Astrocyte (in vitro differentiated cells and primary cell): ENCODE results near the gene PGM2. TPM values are rescaled to one million over a fixed set of nuclear protein-coding genes. Genes with fewer than 3 reads are reported as not detected.

ENCODE experiments used
- DNase-seq: peaks from one replicate; pipeline ENCODE4 v3.0.0-alpha.2; 2010; ENCODE audit warnings: low read depth
- FAIRE-seq: peaks from 2 replicates; lab custom pipeline; 2011; peaks lifted over from hg19 to GRCh38; lab: Jason Lieb, UNC
- H2AFZ ChIP-seq: 2 replicates; pipeline ENCODE4 v1.6.0; 2012; ENCODE audit warnings: low read depth, low read length, inconsistent platforms
- H3K27ac ChIP-seq: 2 replicates; pipeline ENCODE4 v1.5.1; 2011; ENCODE audit warnings: low read depth, low read length, inconsistent platforms
- H3K27me3 ChIP-seq: 2 replicates; pipeline ENCODE4 v1.6.0; 2011; ENCODE audit warnings: low read length, inconsistent platforms; ENCODE audit not compliant: insufficient read depth
- H3K36me3 ChIP-seq: 2 replicates; pipeline ENCODE4 v1.5.1; 2011; ENCODE audit warnings: low read length, inconsistent platforms; ENCODE audit not compliant: insufficient read depth
- H3K4me1 ChIP-seq: 2 replicates; pipeline ENCODE4 v1.5.1; 2011; ENCODE audit warnings: low read length, inconsistent platforms; ENCODE audit not compliant: insufficient read depth
- H3K4me2 ChIP-seq: 2 replicates; pipeline ENCODE4 v1.6.0; 2012; ENCODE audit warnings: low read length, inconsistent platforms
- H3K4me3 ChIP-seq: 2 replicates; pipeline ENCODE4 v1.5.1; 2011; ENCODE audit warnings: low read depth, mild to moderate bottlenecking, low read length, inconsistent platforms; ENCODE audit not compliant: insufficient read depth
- H3K79me2 ChIP-seq: 2 replicates; pipeline ENCODE4 v1.6.0; 2012; ENCODE audit warnings: mild to moderate bottlenecking, low read length, inconsistent platforms; ENCODE audit not compliant: insufficient read depth
- H3K9ac ChIP-seq: 2 replicates; pipeline ENCODE4 v1.6.0; 2012; ENCODE audit warnings: mild to moderate bottlenecking, low read length, inconsistent platforms
- H3K9me3 ChIP-seq: 2 replicates; pipeline ENCODE4 v1.5.1; 2012; ENCODE audit warnings: low read depth, mild to moderate bottlenecking, low read length, inconsistent platforms; ENCODE audit not compliant: insufficient read depth
- H4K20me1 ChIP-seq: 2 replicates; pipeline ENCODE4 v1.6.0; 2012; ENCODE audit warnings: low read length, inconsistent platforms; ENCODE audit not compliant: insufficient read depth
- H3K27ac Mint-ChIP-seq: one replicate; pipeline ENCODE4 v1.8.0; 2021; ENCODE audit warnings: mild to moderate bottlenecking, mixed read lengths; ENCODE audit not compliant: unreplicated experiment
- H3K27me3 Mint-ChIP-seq: one replicate; pipeline ENCODE4 v1.8.0; 2021; ENCODE audit warnings: low read depth, mixed read lengths; ENCODE audit not compliant: unreplicated experiment
- H3K36me3 Mint-ChIP-seq: one replicate; pipeline ENCODE4 v1.8.0; 2021; ENCODE audit warnings: low read depth, mixed read lengths; ENCODE audit not compliant: unreplicated experiment
- H3K4me1 Mint-ChIP-seq: one replicate; pipeline ENCODE4 v1.8.0; 2021; ENCODE audit warnings: low read depth, mixed read lengths; ENCODE audit not compliant: unreplicated experiment
- H3K4me3 Mint-ChIP-seq: one replicate; pipeline ENCODE4 v1.8.0; 2021; ENCODE audit warnings: mild to moderate bottlenecking, moderate library complexity, mixed read lengths; ENCODE audit not compliant: unreplicated experiment
- H3K9me3 Mint-ChIP-seq: one replicate; pipeline ENCODE4 v1.8.0; 2021; ENCODE audit warnings: mild to moderate bottlenecking, mixed read lengths; ENCODE audit not compliant: unreplicated experiment
- CTCF ChIP-seq: IDR thresholded peaks from 2 replicates; pipeline ENCODE4 v1.5.1; 2011; ENCODE audit warnings: low read depth, mild to moderate bottlenecking, inconsistent platforms, low read length, moderate library complexity; ENCODE audit not compliant: insufficient read depth
- EZH2 ChIP-seq: IDR thresholded peaks from 2 replicates; pipeline ENCODE4 v1.6.1; 2012; ENCODE audit warnings: mild to moderate bottlenecking, low read length, inconsistent platforms; ENCODE audit not compliant: insufficient read depth
- total RNA-seq: library from RNA; stranded (reverse); gene quantifications from 2 replicates; pipeline ENCODE4 v1.2.1, GENCODE V29; 2021

PGM2 gene
- total RNA-seq, 1 donor from 2014 or later, result 24.4 TPM

GRCh38 chr4:37858872-37859271 is 32.4 kb downstream of the PGM2 start:
- H2AFZ ChIP-seq, result no peak overlapping the region
- DNase-seq, result no peak
- Mint-ChIP-seq H3K9me3 (no peaks in the 10 kb centered on the region), H3K36me3 (peaks cover 2% of the 10 kb centered on the region), H3K27me3 (no peaks in the 10 kb centered on the region), H3K4me1 (no peaks in the 10 kb centered on the region), H3K4me3 (no peak overlapping the region), H3K27ac (no peak overlapping the region)
- no peak for FAIRE-seq
- no peak overlapping the region for H3K27ac ChIP-seq
- no peaks in the 10 kb centered on the region for H3K4me1 ChIP-seq
- no peaks in the 10 kb centered on the region for H3K27me3 ChIP-seq
- no peak overlapping the region for H3K4me2 ChIP-seq
- H3K9ac ChIP-seq, result no peak overlapping the region
- H4K20me1 ChIP-seq, result no peaks in the 10 kb centered on the region
- no peaks in the 10 kb centered on the region for H3K79me2 ChIP-seq
- peaks cover 17% of the 10 kb centered on the region for H3K36me3 ChIP-seq
- TF ChIP-seq CTCF, result no peak
- no peak for TF ChIP-seq EZH2
- no peak overlapping the region for H3K4me3 ChIP-seq
- no peaks in the 10 kb centered on the region for H3K9me3 ChIP-seq

- Histone ChIP-seq H2AFZ (no peak overlapping the region), H3K27ac (no peak overlapping the region), H3K4me2 (no peak overlapping the region), H3K9ac (no peak overlapping the region), H3K9me3 (no peaks in the 10 kb centered on the region), H3K79me2 (no peaks in the 10 kb centered on the region), H3K36me3 (peaks cover 17% of the 10 kb centered on the region), H3K4me1 (peaks cover 3% of the 10 kb centered on the region), H3K4me3 (no peak overlapping the region), H3K27me3 (no peaks in the 10 kb centered on the region), H4K20me1 (no peaks in the 10 kb centered on the region)
- peaks cover 2% of the 10 kb centered on the region for H3K36me3 Mint-ChIP-seq
- TF ChIP-seq EZH2 (no peak), CTCF (no peak)
- no peak overlapping the region for H3K27ac Mint-ChIP-seq
- no peaks in the 10 kb centered on the region for H3K9me3 Mint-ChIP-seq
- FAIRE-seq, result no peak
- H3K4me1 Mint-ChIP-seq, result peaks cover 2% of the 10 kb centered on the region
- H3K4me3 Mint-ChIP-seq, result no peak overlapping the region
- H3K27me3 Mint-ChIP-seq, result no peaks in the 10 kb centered on the region
- no peak for DNase-seq
Measured at GRCh38 chr4:37860266-37860665, 33.8 kb downstream of the PGM2 start.

GRCh38 chr4:37862961-37863360 is 36.5 kb downstream of the PGM2 start:
- H3K4me1 Mint-ChIP-seq, result peaks cover 6% of the 10 kb centered on the region
- Histone ChIP-seq H3K27me3 (no peaks in the 10 kb centered on the region), H3K27ac (no peak overlapping the region), H3K9ac (no peak overlapping the region), H2AFZ (no peak overlapping the region), H3K4me2 (no peak overlapping the region), H3K9me3 (no peaks in the 10 kb centered on the region), H3K4me3 (no peak overlapping the region), H3K79me2 (no peaks in the 10 kb centered on the region), H3K4me1 (peaks cover 5% of the 10 kb centered on the region), H3K36me3 (peaks cover 12% of the 10 kb centered on the region), H4K20me1 (no peaks in the 10 kb centered on the region)
- no peak overlapping the region for H3K4me3 Mint-ChIP-seq
- no peaks in the 10 kb centered on the region for H3K27me3 Mint-ChIP-seq
- H3K9me3 Mint-ChIP-seq, result no peaks in the 10 kb centered on the region
- FAIRE-seq (no peak), DNase-seq (no peak)
- no peak overlapping the region for H3K27ac Mint-ChIP-seq
- TF ChIP-seq CTCF (no peak), EZH2 (no peak)
- peaks cover 6% of the 10 kb centered on the region for H3K36me3 Mint-ChIP-seq
